Inferior parietal cortex (tissue), 1 donor: Measurements from ENCODE around the gene CNPY4.

Experiments used
- DNase-seq: peaks from one replicate; pipeline ENCODE4 v3.0.0-alpha.2; 2016; ENCODE audit errors: extremely low spot score

Gene CNPY4

GRCh38 chr7:100091411-100092181 is 27.8 kb upstream of the CNPY4 start:
- no peak for DNase-seq

GRCh38 chr7:100093054-100093453 is 26.4 kb upstream of the CNPY4 start:
- DNase-seq: no peak

- DNase-seq: no peak
These were observed 25.9 kb upstream of the CNPY4 start for GRCh38 chr7:100093498-100093897.

GRCh38 chr7:100093925-100094486 is 25.4 kb upstream of the CNPY4 start:
- no peak for DNase-seq

DNA sequence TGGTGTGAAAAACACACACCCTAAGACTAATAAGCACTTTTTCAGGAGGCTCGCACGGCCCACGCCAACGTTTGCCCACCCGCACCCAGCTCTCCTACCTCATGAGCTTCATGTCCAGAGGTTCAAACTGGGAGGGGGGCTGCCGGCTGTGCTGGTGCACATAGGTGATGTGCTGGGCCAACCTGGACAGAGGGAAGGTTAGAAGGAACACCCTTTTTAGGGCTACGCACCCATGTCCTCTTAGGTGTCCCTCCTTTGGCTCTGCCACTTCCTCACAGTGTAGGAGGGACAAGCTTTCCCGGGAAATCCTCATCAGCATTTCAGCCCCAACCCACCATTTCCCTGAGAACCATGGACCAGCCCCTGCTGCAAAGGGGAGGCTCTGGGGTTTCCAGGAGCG is 24.1 kb upstream of the CNPY4 start:
- no peak for DNase-seq

DNA sequence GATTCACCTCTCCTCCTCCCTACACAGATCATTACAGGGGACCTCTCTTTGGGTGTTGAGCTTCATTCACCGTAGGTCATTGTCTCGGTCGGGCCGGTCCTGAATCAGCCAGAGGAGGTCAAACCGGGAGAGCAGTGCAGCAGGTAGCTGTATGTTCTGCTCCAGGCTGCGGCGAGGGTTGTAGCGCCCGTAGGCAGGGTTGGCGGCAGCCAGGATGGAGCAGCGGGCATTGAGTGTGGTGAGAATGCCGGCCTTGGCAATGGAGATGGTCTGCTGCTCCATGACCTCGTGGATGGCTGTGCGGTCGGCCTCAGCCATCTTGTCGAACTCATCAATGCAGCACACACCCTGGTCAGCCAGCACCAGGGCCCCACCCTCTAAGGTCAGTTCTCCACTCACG is 23.7 kb upstream of the CNPY4 start:
- no peak for DNase-seq

DNA sequence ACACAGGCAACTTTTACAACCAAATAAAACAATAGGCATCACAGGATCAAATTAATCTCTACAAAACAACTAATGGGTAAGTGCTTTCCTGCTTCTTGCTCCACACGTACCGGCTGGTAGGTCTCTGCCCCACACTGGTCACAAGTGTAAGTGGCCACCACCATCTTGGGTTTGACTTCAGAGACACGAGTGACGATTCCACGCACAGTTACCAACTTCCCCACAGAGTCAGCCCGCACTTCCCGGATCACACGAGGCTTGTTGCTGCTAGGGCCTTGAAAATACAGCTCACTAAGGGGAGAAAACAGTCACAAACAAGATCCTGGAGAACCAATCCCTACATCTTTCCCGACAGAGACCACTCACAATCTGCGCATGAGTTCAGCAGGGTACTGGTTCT is 20.5 kb upstream of the CNPY4 start:
- no peak for DNase-seq

- no peak for DNase-seq
These were observed 20.0 kb upstream of the CNPY4 start for GRCh38 chr7:100099452-100099851.

GRCh38 chr7:100100420-100101015 is 18.9 kb upstream of the CNPY4 start:
- DNase-seq: peak; percentile 95

- peak; percentile 100 for DNase-seq
These were observed 18.2 kb upstream of the CNPY4 start, which contains the start of the genes AP4M1 and MCM7 for GRCh38 chr7:100101016-100101862. AP4M1 (plus strand) TSS chr7:100101643; CDS start chr7:100101715, 72 bp downstream. MCM7 (minus strand) TSS chr7:100101397; CDS start chr7:100101294, 103 bp downstream.

DNA sequence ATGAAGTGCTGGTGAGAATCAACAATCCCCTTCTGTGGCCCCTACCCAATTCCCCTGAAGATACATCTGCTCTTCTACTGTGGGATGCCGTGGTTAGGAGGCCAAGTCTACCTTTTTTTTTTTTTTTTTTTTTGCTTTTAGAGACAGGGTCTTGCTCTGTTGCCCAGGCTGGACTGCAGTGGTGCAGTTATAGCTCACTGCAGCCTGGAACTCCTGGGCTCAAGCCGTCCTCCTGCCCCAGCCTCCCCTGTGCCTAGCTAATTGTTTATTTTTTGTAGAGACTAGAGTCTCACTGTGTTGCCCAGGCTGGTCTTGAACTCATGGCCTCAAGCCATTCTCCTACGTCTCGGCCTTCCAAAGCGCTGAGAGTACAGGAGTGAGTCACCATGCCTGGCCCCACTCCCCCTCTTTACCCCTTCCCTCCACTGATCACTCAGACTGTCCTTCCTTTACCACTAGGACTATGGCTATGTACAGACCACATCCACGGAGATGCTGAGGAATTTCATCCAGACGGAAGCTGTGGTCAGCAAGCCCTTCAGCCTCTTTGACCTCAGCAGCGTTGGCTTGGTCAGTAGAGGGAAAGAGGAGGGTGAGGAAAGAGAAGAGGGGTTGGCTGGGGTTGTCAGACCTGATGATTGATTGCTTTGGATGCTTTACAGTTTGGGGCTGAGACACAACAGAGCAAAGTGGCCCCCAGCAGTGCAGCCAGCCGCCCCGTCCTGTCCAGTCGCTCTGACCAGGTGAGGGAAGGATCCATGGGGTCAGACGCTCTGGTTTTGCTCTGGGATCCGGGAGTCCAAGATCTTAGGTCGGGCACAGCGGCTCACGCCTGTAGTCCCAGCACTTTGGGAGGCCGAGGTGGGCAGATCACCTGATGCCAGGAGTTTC is 16.2 kb upstream of the CNPY4 start:
- no peak for DNase-seq

GRCh38 chr7:100105534-100105933 is 13.9 kb upstream of the CNPY4 start:
- DNase-seq: no peak

DNA sequence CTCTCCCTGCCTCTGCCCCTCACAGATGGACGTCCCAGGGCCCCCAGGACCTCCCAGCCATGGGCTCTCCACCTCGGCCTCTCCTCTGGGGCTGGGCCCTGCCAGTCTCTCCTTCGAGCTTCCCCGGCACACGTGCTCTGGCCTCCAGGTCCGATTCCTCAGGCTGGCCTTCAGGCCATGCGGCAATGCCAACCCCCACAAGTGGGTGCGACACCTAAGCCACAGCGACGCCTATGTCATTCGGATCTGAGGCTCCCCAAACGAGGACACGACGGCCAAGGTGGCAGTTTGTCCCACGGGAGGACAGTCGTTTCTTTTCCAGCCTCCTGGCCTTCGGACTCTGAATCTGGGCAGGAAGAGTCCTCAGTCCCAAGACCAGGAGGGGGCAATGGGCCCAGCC is 12.8 kb upstream of the CNPY4 start:
- DNase-seq: no peak

DNA sequence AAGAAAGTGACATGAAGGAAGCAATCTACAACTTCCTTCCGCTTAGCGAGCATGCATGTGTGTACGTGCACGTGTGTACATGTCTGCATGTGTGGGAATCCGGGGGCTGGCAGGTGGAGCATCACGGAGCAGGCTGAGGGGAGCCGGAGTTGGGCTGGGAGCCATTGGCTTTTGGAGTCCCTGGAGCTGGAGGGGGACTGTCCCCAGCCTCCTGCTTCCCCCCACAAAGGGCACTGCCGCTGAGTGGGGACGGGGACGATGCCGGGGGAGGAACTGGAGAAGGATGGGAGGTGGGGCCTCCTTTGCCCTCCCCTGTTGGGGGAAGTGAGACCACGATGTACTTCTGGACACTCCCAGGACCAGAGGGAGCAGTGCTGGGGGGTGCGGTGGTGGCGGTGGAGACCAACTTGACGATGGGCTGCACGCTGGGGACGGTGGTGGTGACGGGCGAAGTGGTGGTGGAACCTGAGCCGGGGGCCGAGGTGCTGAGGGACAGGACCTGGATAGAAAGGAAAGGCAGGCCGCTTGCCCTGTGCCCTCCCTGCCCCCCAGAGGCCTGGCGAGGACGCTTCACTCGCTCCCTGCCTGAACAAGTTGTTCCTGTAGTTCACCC is 12.2 kb upstream of the CNPY4 start:
- DNase-seq: no peak

- no peak for DNase-seq
These were observed 11.5 kb upstream of the CNPY4 start for GRCh38 chr7:100107890-100108289.

DNA sequence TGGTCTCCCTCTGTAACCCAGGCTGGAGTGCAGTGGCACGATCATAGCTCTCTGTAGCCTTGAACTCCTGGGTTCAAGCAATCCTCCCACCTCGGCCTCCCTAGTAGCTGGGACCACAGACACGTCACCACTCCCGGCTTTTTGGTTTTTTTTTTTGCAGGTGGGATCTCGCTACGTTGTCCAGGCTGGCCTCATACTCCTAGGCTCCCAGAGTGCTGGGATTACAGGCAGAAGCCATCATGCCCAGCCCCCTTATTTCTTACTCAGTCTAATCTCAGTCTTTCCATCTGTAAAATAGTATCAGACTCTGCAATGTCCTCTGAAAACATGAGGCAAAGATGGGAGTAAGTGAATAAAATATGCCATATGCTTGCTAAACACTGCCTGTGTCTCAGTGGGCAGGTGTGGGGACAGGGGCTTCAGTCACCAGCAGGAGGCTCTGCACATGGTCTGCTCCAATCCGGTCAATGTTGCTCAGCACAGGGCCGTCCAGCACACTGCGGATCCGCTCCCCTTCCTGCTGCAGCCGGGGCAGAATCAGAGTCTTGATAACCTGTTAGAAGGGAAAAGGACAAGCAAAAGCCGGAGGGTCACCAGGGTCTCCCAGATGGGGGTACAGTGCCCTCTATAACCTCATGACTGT is 9.8 kb upstream of the CNPY4 start:
- DNase-seq: no peak

- DNase-seq: no peak
These were observed 8.3 kb upstream of the CNPY4 start for GRCh38 chr7:100111156-100111555.

- no peak for DNase-seq
These were observed 7.5 kb upstream of the CNPY4 start for GRCh38 chr7:100111914-100112313.

DNA sequence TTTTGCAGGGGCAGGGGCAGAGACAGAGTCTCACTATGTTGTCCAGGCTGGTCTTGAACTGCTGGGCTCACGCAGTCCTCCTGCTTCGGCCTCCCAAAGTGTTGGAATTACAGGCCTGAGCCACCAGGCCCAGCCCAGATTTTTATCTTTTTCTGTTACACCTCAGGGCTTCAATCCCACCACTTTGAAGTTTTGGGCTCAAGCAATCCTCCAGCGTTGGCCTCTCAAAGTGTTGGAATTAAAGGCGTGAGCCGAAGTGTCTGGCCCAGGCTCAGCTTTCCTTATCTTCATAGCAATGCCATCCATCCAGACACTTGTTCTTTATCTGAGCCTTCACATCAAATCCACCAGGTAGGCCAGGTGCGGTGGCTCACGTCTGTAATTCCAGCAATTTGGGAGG is 4.4 kb upstream of the CNPY4 start:
- no peak for DNase-seq

DNA sequence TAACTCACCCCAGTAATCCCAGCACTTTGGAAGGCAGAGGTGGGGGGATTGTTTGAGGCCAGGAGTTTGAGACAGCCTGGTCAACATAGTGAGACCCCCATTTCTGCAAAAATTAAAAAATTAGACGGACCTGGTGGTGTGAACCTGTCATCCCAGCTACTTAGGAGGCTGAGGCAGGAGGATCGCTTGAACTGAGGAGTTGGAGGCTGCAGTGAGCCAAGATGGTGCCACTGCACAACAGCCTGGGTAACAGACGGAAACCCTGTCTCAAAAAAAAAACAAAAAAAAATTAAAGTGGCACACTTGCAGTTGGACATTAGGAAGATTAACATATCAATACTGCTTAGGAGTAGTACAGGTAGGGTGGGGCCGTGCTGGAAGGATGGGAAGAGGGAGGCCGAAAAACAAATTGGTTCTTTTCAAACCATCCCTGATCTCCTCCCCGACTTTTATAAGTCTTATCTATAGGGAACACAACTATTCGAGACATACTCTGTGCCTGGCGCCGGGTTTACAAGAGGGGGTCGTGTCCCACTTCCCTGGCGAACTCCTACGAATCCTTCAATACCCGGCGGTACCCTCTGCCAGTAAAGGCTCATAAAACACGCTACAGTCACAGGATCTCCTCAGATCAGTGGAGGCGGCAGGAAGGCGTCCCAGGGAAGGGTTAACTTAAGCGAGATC is 904 bp upstream of the CNPY4 start:
- DNase-seq: no peak
